Stomach smooth muscle (tissue), 2 donors: ENCODE results near the gene NOL4L.

Experiments used
- H3K27ac ChIP-seq: one replicate; pipeline ENCODE4 v1.7.0; 2013; ENCODE audit warnings: mild to moderate bottlenecking, low read length, inconsistent platforms
- H3K27me3 ChIP-seq, 2 donors: one replicate each; pipeline ENCODE4 v1.7.0; 2013; ENCODE audit warnings: low read length in 2 of 2; ENCODE audit not compliant: insufficient read depth in 2 of 2, control insufficient read depth in 1 of 2
- H3K36me3 ChIP-seq, 2 donors: one replicate each; pipeline ENCODE4 v1.7.0; 2013; ENCODE audit warnings: low read length in 2 of 2; ENCODE audit not compliant: control insufficient read depth in 2 of 2, insufficient read depth in 2 of 2
- H3K4me1 ChIP-seq: one replicate; pipeline ENCODE4 v1.7.0; 2013; ENCODE audit warnings: low read length; ENCODE audit not compliant: control insufficient read depth, insufficient read depth
- H3K4me3 ChIP-seq, 2 donors: one replicate each; pipeline ENCODE4 v1.7.0; 2013; ENCODE audit warnings: low read length in 2 of 2
- H3K9ac ChIP-seq, 2 donors: one replicate each; pipeline ENCODE4 v1.7.0; 2013; ENCODE audit warnings: low read length in 2 of 2, mild to moderate bottlenecking in 1 of 2
- H3K9me3 ChIP-seq, 2 donors: one replicate each; pipeline ENCODE4 v1.7.0; 2013; ENCODE audit warnings: low read length in 2 of 2; ENCODE audit not compliant: control insufficient read depth in 2 of 2
- donor health status: healthy.
- donor health status: Pancreatic carcinoma.

NOL4L gene

DNA sequence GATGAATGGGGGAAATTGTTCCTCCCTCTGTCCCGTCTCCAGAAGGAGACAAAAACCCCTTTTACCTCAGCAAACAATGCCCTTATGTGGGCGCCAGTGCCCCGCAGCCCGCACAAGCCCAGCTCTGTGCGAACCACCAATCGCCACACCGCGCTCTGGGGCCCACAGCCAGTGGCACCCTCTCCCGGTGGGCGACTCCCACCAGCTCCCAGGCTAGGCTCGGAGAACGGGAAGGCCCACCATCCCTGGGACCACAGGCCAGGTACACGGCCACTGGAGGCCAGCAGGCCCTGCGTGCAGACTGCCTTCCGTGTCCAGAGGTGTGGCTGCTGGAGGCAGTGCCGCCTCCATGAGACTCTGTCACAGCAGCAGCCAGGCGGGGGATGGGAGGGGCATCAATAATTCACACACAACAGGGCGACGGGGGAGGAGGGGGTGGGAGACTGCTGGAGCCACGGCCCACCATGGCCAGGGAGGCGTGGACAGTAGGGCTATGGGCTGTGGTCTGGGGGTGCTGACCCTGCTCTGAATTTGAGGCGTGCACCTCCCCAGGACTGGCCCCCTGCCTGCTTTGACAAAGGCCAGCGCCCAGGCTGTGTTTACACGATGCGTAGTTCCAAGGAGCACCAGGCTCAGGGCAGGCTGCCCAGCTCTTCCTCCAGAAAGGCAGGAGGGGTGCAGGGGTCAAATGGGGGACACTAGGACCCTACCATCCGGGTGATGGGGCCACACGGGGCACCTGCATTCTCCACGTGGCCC is 121.3 kb downstream of the NOL4L start:
- H3K27ac ChIP-seq: peak overlapping the region; percentile 89
- peak overlapping the region in 1 of 2 donors; percentile 51 for H3K9ac ChIP-seq
- no peaks in the 10 kb centered on the region for H3K27me3 ChIP-seq
- H3K36me3 ChIP-seq: no peaks in the 10 kb centered on the region
- H3K9me3 ChIP-seq: no peaks in the 10 kb centered on the region
- peaks cover 65% of the 10 kb centered on the region for H3K4me1 ChIP-seq
- peak overlapping the region in 1 of 2 donors; percentile 49 for H3K4me3 ChIP-seq

DNA sequence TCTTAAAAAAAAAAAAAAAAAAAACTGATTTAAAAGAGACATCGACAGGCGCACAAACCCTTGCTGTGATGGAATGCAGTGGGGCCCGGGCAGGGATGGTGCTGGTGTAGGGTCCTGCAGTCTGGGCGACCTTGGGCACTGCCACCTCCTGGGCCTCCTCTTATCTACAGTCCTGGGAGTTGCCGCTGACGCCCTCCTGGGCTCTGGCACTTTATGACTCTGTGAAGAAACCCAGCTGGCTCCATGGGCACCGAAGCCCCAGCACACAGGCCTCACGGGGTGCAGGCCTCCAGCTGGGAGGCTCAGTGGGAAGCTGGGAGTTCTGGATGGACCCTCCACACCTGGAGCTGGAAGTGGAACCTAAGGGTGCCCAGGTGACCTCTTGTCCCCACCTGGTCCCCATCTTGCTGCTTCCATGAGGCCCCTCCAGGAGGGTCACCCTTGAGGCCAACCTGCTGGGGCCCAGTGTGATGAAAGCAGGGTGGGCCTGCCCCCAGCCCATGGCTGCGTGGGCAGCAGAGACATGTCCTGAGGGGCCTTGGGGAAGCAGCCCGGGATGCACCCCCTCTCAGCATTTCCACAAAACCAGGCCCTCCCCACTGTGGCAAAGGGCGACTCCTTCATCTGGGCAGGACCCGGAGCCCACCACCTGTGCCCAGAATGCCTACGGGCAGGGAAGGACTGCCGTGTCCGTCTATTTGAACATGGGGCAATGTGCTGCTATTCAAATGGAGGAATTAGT is 122.1 kb downstream of the NOL4L start:
- Histone ChIP-seq H3K9me3 (no peaks in the 10 kb centered on the region), H3K36me3 (no peaks in the 10 kb centered on the region), H3K9ac (peak overlapping the region; percentile 44 to 51), H3K27me3 (no peaks in the 10 kb centered on the region), H3K27ac (peak overlapping the region; percentile 89), H3K4me1 (peaks cover 66% of the 10 kb centered on the region), H3K4me3 (peak overlapping the region in 1 of 2 donors; percentile 49)

DNA sequence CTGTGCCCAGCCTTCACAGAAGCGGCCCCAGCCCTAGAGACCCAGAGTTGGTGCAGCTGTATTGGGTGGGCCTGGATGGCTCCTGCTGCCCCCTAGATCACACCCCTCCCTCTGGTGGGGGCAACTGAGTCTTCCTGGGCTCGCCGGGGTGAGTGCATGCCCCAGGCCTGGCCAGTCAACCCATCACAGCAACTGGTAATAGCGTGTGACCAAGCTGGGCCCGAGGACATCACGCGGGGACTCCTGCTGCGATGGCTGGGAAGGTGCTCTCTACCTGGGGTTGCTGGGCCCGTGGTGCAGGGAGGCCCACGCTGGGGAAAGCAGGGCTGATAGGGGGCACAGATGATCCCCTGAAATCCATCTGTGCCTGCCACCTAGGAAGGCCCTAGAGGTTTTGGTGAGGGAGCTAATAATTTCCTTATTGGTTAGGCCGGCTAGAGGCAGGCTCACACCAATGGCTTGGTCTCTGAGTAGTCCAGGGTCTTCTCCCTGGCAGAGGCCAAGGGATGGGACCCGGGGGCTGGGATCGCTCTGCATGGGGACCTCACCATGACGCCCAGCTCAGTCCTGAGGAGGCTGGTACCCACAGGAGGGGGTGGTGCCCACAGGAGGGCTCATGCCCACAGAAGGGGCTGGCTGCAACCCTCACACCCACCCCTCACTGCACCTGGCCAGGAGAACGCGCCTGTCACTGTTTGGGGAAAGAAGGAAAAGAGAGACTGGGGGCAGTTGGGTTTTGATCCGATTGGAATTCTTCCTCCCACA is 123.1 kb downstream of the NOL4L start:
- Histone ChIP-seq H3K27me3 (no peaks in the 10 kb centered on the region), H3K36me3 (no peaks in the 10 kb centered on the region), H3K4me3 (no peak overlapping the region), H3K4me1 (peaks cover 63% of the 10 kb centered on the region), H3K27ac (peak overlapping the region; percentile 89), H3K9ac (peak overlapping the region in 1 of 2 donors; percentile 42), H3K9me3 (no peaks in the 10 kb centered on the region)

DNA sequence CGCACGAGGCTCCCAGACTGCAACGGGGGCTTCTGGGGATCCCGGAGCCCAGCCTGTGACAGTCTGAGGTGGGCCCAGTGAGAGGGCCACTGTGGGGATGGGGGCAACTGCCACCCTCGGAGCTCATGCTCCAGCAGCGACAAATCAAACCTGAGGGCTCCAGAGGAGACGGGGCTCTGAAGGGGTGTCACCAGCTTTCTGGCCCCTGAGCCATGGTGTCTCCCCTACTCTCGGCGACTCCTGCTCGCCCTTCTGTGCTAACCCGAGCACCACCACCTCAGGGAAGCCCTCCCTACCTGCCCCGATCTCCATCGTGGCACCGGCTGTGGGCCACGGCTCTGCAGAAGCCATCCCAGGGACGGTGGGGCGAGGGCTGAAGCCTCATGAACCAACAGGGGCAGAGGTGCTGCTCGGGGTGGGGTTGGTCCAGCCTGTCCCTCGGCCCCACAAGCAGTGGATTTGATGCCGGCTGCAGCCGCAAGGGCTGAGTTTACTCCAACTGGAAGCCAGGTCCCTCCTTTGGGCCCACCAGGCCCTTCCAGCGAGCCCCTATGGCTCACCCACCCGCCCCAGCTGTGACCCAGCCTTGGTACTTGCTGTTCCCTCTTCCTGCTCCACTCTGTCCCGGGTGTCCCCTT is 124.3 kb downstream of the NOL4L start:
- H3K4me3 ChIP-seq: no peak overlapping the region
- no peak overlapping the region for H3K27ac ChIP-seq
- H3K27me3 ChIP-seq: no peaks in the 10 kb centered on the region
- peaks cover 59% of the 10 kb centered on the region for H3K4me1 ChIP-seq
- no peaks in the 10 kb centered on the region for H3K36me3 ChIP-seq
- no peak overlapping the region for H3K9ac ChIP-seq
- H3K9me3 ChIP-seq: no peaks in the 10 kb centered on the region

DNA sequence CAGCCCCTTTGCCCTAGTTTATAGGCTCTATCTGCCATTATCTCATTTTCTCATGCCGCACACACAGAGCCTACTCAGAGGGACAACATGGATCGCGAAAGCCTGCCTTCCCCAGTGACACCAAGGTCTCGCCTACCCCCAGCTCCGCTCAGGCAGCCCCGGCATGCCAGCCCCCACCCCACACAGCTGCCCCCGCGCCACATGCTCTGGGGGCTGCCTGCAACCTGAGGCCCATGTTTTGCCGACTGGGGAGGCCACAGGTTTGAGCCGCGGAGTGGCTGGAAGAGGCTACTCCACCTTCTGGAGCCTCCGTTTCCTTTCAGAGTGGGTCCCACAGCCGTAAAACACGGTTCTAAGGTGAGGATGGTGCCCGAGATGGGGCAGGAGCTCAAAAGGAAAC is 124.9 kb downstream of the NOL4L start:
- Histone ChIP-seq H3K4me1 (peaks cover 54% of the 10 kb centered on the region), H3K27me3 (no peaks in the 10 kb centered on the region), H3K4me3 (no peak overlapping the region), H3K27ac (no peak overlapping the region), H3K36me3 (no peaks in the 10 kb centered on the region), H3K9me3 (no peaks in the 10 kb centered on the region), H3K9ac (no peak overlapping the region)

DNA sequence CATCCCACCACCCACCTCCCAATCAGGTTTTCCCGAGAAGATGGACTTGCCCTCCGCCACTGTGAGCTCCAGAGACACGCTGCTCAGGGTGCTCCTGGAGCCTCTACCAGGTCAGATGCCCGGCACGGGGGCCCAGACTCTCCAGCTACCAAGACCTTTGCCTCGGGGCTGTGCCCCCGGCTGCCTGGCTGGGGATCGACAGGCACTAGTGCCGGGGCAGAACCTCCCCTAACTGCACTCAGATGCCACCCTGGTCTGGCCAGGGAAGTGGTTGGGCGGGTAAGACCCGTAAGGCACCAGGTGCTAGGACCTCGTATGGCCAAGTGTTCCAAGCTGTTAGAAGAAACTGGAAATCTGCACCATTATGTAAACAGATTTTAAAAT is 126.3 kb downstream of the NOL4L start:
- H3K4me1 ChIP-seq: peaks cover 42% of the 10 kb centered on the region

DNA sequence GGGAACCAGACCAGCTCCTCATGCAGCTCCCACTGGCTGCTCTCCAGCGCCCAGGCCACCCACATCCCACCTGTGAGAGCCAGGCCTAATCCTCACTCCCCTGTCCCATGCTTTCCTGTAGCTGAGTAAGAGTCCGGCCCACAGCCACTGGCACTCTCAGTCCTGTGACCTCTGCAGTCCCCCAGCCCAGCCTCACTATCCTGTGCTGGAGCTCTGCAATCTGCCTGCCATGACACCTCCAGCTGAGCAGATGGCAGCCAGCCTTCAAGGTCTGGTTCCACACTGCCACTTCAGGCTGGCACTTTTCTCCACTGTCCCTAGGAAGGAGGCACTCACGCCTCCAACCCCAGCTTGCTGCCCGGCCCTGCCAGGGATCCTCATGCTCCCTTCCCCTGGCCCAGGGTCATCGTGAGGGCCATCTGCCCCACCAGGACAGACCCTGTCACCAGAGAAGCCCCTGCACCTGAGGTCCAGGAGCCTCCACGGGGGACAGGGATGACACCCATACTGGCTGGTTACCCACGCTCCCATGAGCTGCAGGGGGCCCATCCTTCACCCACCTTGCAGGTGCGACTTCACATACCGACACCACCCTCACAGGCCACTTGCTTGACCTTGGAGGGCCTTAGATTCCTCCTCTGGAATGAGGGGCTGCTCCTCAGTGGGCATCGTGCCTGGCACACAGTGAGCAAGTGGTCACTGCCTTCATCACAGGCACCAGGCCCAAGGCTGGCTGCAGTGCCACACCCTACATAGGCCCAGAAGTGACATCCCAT is 126.9 kb downstream of the NOL4L start:
- Histone ChIP-seq H3K9ac (no peak overlapping the region), H3K27me3 (no peaks in the 10 kb centered on the region), H3K27ac (peak overlapping the region; percentile 6), H3K4me3 (peak overlapping the region; percentile 35 to 69), H3K9me3 (no peaks in the 10 kb centered on the region), H3K36me3 (peaks cover 7 to 9% of the 10 kb centered on the region in 2 donors), H3K4me1 (peaks cover 37% of the 10 kb centered on the region)

More for the DNA sequence above, 126.3 kb downstream of the NOL4L start:
- Histone ChIP-seq H3K9me3 (no peaks in the 10 kb centered on the region), H3K36me3 (peaks cover under 1 to 4% of the 10 kb centered on the region in 2 donors), H3K9ac (no peak overlapping the region), H3K4me3 (no peak overlapping the region), H3K27me3 (no peaks in the 10 kb centered on the region), H3K27ac (no peak overlapping the region)

DNA sequence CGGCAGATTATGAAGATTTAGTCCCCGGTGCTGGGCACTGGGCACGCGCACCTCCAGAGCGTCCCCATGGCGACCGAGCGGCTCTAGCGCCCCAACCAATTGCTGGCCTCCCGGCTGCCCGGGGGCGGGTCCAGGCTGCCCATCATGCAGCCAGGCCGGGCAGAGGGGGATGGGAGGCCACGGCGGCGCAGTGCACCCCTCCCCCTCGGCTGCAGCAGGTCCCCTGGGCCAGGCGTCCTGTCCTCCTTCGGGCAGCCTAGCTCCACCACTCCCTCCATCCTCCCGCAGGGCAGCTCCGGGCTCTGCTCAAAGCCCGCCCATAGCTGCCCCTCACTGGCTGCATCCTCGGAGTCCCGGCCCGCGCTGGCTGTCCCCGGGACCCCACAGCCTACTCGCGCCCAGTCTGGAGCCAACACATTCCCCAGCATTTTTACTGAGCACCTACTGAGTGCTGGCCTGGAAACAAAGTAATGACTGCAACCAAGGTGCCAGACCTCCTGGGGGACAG is 127.6 kb downstream of the NOL4L start:
- H3K9ac ChIP-seq: no peak overlapping the region
- H3K27ac ChIP-seq: peak overlapping the region; percentile 6
- no peaks in the 10 kb centered on the region for H3K9me3 ChIP-seq
- H3K4me1 ChIP-seq: peaks cover 30% of the 10 kb centered on the region
- H3K27me3 ChIP-seq: no peaks in the 10 kb centered on the region
- H3K36me3 ChIP-seq: peaks cover 13 to 16% of the 10 kb centered on the region in 2 donors
- peak overlapping the region; percentile 35 to 69 for H3K4me3 ChIP-seq

DNA sequence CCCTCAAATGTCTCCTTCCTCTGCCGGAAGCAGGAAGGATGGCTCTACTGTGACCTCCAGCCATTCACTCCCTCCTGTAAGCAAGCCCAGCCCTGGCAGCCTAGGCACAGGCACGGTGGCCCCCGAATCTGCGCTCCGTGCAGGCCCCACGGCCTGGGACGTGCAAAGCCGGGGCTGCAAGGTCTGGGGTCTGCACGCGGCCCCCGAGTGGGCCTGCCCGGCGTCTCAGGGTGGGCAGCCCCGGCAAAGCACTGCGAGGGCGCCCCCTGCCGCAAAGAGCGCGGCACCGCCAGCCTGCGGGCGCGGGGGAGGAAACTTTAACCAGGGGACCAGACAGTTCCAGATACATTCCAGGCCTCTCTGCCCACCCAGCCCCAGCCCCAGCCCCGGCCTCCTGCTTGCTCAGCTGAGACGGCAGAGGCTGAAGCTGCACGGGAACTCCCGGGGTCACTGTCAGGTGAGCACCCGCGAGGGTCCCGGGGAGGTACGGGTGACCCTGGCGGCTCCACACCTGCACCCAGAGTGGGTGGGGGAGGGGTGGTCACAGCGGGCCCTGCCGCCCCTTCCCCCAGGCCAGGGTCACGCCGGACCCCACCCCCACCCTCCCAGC is 128.2 kb downstream of the NOL4L start:
- Histone ChIP-seq H3K9me3 (no peaks in the 10 kb centered on the region), H3K4me1 (peaks cover 26% of the 10 kb centered on the region), H3K36me3 (peaks cover 16 to 21% of the 10 kb centered on the region in 2 donors), H3K27me3 (no peaks in the 10 kb centered on the region), H3K4me3 (peak overlapping the region; percentile 35 to 69), H3K27ac (no peak overlapping the region), H3K9ac (no peak overlapping the region)
